Caki2 (cell line): ENCODE results near the gene ERI2. TPM values are rescaled to one million over a fixed set of nuclear protein-coding genes. Genes with fewer than 3 reads are reported as not detected.
"Not testable (repeated sequence)": the region's sequence is repeated elsewhere in the genome, so short reads cannot be mapped to it uniquely, and the experiment has no call there.

ENCODE experiments used
- DNase-seq: peaks from one replicate; pipeline ENCODE4 v3.0.0-alpha.2; 2015; ENCODE audit warnings: low read depth
- in situ Hi-C: cut with HindIII; loops from 2 replicates; pipeline ENCODE4 v1.10.0; 2016; ENCODE audit warnings: low sequenced_read_pairs, low pct_unique_long_range_greater_than_20kb, mixed read lengths
- total RNA-seq: library from RNA; depleted of rRNA; stranded (reverse); fragments of >200 nt; shearing (Covaris generic); gene quantifications from 2 replicates; pipeline ENCODE4 v1.2.3, GENCODE V29; 2014; ENCODE audit warnings: low replicate concordance

ERI2 gene
- total RNA-seq, 1 experiment from 2014 or later, result 11.6 TPM

DNA sequence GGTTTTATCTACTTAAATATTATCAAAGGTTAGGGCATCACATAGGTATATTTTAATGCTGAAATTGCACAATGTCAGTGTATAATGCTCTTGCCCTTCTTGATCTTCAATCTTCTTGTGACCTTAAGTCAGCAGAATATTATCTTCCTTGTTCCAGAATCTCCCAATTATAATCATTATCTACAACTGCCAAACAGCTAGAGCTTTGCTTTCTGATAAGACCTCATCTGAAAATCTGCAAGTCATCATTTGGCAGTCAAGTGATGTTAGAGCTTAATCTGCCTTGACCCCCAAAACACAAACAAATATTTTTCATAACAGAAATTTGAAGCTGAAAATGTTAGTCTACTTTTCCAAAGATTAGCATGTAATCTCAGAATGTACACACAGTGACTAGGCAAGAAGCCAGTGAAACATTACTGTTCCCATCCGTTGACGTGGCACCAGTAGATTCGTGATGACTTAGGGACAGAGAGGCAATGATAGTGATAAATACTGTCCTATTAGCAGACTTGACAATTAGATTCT, 19.8 kb upstream of the ERI2 start:
- in situ Hi-C loops, result no loop called here
- DNase-seq, result no peak

GRCh38 chr16:20822521-20823325, 16.5 kb upstream of the ERI2 start:
- DNase-seq, result no peak
- in situ Hi-C loops, result no loop called here

- no peak for DNase-seq
- in situ Hi-C loops, result no loop called here
These were observed 15.4 kb upstream of the ERI2 start for GRCh38 chr16:20821682-20822081.

GRCh38 chr16:20818929-20819585, 12.8 kb upstream of the ERI2 start:
- in situ Hi-C loops, result no loop called here
- no peak for DNase-seq

DNA sequence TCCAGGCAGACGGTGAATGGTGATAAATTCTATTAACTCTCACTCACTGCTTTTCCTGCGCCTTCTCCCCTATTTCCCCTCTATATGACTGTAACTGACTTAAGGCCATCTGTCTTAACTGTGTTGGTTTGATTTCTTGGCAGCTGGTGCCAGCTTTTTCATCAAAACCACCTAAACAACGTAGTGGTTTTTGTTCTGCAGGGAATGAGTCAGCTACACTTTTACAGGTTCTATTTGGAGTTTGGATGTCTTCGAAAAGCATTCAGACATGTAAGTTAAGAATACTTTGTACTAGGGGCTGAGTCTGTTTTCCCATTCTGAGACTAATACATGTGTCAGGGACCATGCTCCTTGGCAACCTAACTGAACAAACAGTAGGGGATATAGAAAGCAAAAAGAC, 8.5 kb upstream of the ERI2 start:
- in situ Hi-C loops, result no loop called here
- no peak for DNase-seq

GRCh38 chr16:20812510-20812909, 6.2 kb upstream of the ERI2 start:
- in situ Hi-C loops, result no loop called here
- no peak for DNase-seq

DNA sequence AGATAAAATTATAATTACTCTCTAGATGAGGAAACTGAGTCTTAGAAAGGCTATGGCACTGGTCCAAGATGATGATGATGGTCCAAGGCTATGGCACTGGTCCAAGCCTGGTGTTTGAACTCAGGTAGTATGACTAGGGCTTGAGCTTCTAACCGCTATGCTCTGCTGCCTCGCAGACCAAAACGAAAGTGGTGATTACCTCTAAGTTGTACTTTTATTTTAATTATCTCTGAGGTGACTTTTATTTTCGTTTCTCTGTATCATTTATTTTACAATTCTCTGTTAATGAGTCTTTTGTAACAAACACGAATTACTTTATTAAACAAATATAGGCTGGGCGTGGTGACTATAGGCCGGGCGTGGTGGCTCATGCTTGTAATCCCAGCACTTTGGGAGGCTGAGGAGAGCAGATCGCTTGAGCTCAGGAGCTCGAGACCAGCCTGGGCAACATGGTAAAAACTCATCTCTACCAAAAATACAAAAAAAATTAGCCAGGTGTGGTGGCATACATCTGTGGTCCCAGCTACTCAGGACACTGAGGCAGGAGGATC, 5.7 kb upstream of the ERI2 start:
- DNase-seq, result no peak
- in situ Hi-C loops, result no loop called here

DNA sequence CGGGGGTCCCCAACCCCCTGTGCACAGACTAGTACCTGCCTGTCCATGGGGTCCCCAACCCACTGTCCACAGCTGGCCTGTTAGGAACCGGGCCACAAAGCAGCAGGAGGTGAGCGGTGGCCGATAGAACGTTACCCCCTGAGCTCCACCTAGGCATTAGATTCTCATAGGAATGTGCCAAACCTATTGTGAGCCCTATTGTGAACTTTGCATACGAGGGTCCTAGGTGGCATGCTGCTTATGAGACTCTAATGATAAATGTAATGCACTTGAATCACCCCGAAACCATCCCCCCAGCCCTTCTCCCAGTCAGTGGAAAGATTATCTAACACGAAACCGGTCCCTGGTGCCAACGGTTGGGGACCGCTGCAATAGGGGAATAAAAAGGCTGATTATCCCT, 1.6 kb upstream of the ERI2 start:
- DNase-seq, result no peak
- in situ Hi-C loops, result no loop called here

- in situ Hi-C loops, DNase-seq: not testable (repeated sequence)
These were observed 546 bp downstream of the ERI2 start for GRCh38 chr16:20805684-20806167.

- peak; percentile 49 for DNase-seq
- in situ Hi-C loops, result no loop called here
These were observed 2.6 kb downstream of the ERI2 start for GRCh38 chr16:20803561-20804214.

GRCh38 chr16:20803192-20803560, 3.1 kb downstream of the ERI2 start:
- in situ Hi-C loops, result no loop called here

DNA sequence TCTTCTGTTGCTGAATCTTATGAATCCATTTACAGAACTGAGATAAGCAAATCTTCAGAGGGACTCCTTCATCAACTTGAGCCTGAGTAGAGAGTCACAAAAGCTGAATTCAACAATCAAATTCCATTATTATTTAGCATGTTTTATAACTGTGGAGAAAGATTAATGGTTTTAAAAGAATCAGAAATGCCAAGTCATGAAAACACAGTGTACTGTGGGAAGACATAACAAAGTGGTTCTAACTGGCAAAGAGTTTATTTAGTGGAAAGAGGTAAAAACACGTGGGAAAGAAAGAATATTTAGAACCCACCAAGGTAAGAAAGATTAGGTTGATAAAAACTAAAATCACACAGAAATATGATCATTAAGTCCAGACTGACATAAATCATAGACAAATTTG, 5.0 kb downstream of the ERI2 start:
- in situ Hi-C loops, result no loop called here
- DNase-seq, result no peak

More at GRCh38 chr16:20803192-20803560, 3.1 kb downstream of the ERI2 start:
- no peak for DNase-seq

DNA sequence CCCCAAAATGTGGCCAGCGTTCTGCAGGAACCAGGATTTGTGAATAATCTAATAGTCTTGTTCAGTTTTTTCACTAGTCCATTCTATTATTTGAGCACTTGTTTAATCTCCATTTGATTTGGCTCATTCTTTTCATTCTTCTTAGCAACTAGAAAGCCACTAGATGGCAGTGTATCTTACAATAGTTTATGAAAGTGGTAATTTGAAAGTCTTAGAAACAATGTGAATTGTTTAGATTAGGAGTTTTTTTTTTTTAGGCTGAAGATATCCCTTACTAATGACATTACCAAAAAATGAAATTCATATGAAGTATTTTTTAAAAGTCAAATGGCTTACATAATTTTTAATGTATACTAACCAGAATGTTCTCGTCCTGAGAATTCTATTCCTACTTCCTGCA, 6.7 kb downstream of the ERI2 start:
- in situ Hi-C loops, result no loop called here
- DNase-seq, result peak; percentile 32

DNA sequence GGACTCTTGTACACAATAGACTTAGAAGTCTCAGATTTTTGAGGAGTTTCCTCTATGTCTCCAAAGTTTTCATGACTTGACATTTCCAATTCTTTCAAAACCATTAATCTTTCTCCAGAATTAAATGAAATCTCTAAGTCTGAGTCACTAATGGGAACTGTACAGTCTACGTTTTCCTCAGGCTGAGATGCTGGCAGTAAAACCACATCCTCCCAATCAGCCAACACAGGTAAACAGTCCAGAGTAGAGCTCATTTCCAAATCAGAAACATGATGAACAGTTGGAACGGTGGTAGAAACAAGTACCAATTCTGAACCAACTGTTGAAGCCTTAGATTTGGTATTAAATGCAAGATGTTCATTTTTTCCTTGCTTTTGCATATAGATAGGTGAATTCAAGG, 7.9 kb downstream of the ERI2 start:
- in situ Hi-C loops, result no loop called here
- no peak for DNase-seq

GRCh38 chr16:20791923-20792612, 14.2 kb downstream of the ERI2 start:
- no peak for DNase-seq
- in situ Hi-C loops, result no loop called here

DNA sequence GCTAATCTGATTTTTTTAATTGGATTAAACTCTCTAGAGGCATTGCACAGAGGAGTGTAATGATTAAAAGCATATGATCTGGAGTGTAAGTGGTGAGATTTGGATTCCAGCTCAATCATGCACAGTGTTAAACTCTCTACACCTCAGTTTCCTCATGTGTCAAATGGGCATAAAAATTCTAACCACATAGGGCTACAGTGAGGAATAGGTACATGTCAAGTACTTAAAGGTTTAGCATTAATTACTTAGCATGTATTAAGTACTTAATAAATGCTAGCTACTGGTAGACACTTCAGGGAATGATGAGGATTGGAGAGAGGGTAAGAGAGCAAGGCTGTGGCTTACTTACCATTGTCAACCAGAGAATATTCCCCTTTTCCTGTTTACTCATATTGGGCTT, 17.1 kb downstream of the ERI2 start:
- in situ Hi-C loops, result no loop called here

DNA sequence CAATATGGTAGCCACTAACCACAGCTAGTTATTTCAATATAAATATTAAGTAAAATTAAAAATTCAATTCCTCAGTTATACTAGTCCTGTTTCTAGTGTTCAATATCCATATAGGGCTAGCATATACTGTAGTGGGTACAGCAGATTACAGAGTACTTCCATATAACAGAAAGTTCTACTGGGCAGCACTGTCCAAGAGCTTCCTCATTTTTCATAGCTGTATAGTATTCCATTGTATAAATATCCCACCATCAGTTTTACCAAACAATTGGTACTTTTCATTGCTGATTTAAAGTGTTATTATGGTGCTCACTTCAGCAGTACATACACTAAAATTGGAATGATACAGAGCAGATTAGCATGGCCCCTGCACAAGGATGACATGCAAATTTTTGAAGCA, 22.1 kb downstream of the ERI2 start:
- in situ Hi-C loops, result no loop called here
- no peak for DNase-seq

More for the DNA sequence above, 17.1 kb downstream of the ERI2 start:
- no peak for DNase-seq

- in situ Hi-C loops, result no loop called here
- DNase-seq, result no peak
These were observed 23.8 kb downstream of the ERI2 start for GRCh38 chr16:20782470-20782869.
